Measurements from ENCODE around the gene RCAN1. TPM values are rescaled to one million over a fixed set of nuclear protein-coding genes. Genes with fewer than 3 reads are reported as not detected.

Gene RCAN1
- total RNA-seq, 6 donors from 2014 or later = 24.7 to 36.2 (median 29.4) TPM

DNA sequence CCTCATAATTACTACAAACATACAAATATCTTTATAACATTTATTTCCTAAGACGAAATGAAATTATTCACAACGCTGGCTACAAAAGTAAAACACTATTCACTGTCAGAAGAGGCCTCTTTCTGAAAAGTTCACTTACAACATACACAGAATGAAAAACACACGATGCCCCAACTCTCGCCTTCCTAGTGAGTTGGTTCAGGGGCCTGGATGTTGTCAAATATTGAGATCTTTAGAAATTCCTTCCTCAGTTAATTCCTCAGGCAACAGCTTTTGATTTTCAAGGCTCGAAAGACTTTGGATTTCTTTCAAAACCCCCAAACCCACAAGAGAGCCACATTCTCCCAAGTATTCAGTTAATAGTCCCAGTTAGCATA, 88.7 kb downstream of the RCAN1 start:
- no peak for TF ChIP-seq EP300 (IDR thresholded peaks at IDR 0.05)
- H3K27ac ChIP-seq = peak overlapping the region; percentile 86 to 95 (median 90)
- DNase-seq (no peak), ATAC-seq (ENCODE audit: low FRiP score in 2 of 2) (no peak)
- WGBS, 2 donors = 23 to 24% methylated on average over 5 of the region's 5 CpGs
- peaks cover 0 to 5% (median 3%) of the 10 kb centered on the region in 4 donors for H3K36me3 ChIP-seq
- H3K9me3 ChIP-seq = no peaks in the 10 kb centered on the region
- H3K4me1 ChIP-seq = peaks cover 44 to 56% (median 52%) of the 10 kb centered on the region in 4 donors
- H3K27me3 ChIP-seq = no peaks in the 10 kb centered on the region
- H3K4me3 ChIP-seq = peak overlapping the region; percentile 35 to 45 (median 41)

DNA sequence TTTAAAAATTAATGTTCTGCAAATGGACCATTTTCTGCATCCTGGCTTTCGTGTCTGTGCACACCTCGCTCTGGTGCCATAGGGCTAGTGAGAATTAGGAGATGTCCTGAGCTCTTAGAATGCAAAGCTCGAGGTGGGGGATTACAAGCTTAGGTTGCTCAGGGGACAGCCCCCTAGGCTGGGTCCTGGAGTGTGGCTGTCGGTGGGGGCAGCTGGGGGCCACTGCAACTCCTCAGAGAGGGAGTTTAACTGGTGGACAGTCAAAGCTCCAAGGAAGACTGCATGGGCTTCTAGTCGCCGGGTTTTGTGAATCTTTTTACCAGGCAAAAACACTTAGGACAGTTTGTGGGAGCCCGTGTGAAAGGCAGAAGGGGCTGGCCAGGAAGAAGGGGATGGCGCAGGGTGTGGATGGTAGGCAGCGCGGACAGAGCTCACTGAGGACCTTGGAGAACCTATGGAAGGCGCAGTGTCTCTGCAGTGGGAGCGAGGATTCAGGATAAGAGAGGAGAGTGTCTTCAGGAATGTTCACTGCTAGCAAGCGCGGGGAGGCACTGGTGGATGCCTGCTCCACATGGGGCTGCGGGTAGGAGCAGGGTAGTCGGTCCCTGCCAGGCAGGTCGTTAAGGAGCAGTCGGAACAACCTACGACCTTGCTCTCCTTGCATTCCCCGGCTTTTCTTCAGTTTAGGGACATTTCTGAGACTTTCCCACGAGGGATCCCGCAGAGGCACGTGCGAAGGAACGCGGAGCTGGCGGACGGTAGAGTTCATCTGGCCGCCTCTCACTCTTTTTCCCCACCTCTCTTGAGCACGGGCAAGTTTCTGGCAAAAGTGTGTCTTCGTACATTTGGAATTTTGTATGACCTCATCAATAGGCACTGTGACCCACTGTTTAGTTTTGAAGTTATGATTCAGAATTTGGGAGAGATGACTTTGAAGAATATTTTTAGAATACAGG, 90.0 kb downstream of the RCAN1 start:
- Histone ChIP-seq H3K9me3 (no peaks in the 10 kb centered on the region), H3K36me3 (peaks cover 0 to 16% (median 12%) of the 10 kb centered on the region in 4 donors), H3K27ac (peak overlapping the region; percentile 86 to 95 (median 90)), H3K4me1 (peaks cover 47 to 69% (median 60%) of the 10 kb centered on the region in 4 donors), H3K27me3 (no peaks in the 10 kb centered on the region), H3K4me3 (peak overlapping the region in 3 of 4 donors; percentile 35 to 45 (median 44))
- ATAC-seq (ENCODE audit: low FRiP score in 2 of 2) (peak; percentile 3 to 39), DNase-seq (no peak)
- TF ChIP-seq POLR2A (IDR thresholded peaks at IDR 0.05) = no peak
- WGBS, 2 donors = 44 to 49% methylated on average over 31 of the region's 31 CpGs

DNA sequence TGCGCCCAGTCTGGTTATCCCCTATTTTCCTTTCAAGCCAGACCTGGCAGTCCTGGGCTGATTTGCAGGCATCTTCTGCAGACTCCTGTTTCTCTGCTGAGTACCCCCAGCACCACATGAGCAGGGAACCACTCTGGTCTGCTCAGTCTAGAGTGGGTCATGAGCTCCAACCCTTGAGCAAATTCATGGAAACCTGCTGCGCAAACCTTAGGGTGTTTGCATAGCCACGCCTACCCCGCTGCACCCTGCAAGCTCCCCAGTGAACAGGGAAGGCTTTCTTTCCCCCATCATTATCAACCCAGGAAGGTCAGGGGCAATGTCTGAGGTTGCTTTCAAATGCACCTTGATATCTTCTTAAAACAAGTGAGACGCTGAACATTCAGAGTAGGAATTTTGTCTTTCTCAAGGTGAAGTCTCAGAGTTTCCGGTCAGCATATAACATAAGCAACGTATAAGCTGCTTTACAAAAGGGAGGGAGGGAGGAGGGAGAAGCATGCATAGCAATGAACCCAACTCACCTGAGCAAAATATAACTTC, 91.8 kb downstream of the RCAN1 start:
- 68 to 82% methylated on average over 6 to 7 of the region's 7 CpGs for WGBS, 2 donors
- Histone ChIP-seq H3K4me1 (peaks cover 45 to 70% (median 63%) of the 10 kb centered on the region in 4 donors), H3K27ac (peak overlapping the region; percentile 6 to 77 (median 58))

DNA sequence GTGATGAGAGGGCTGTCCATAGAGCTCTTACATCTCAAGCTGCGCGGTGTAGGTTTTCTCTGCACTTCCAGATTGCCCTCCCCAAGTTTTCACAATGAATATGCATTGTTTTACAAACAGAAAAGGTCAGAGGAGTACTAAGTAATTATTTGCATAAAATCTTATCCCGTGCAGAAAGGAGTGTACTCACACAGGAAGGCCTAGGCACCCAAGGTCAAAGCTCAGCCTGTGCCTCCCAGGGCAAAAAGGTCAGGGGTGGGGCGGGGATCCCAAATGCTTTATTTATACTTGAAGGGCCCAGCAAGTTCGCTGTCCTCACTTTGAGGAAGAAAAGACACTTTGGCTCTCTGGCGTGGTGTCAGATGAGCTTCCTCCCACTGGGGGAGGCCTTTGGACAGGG, 92.6 kb downstream of the RCAN1 start:
- 60 to 66% methylated on average over 6 of the region's 6 CpGs for WGBS, 2 donors
- H3K4me1 ChIP-seq = peaks cover 37 to 72% (median 56%) of the 10 kb centered on the region in 4 donors
- ATAC-seq (ENCODE audit: low FRiP score in 2 of 2) (no peak), DNase-seq (no peak)
- H3K27me3 ChIP-seq = no peaks in the 10 kb centered on the region
- peak overlapping the region; percentile 6 to 77 (median 58) for H3K27ac ChIP-seq
- no peak for TF ChIP-seq POLR2AphosphoS5 (IDR thresholded peaks at IDR 0.05)
- no peak for TF ChIP-seq POLR2A (IDR thresholded peaks at IDR 0.05)
- no peak for TF ChIP-seq EP300 (IDR thresholded peaks at IDR 0.05)
- TF ChIP-seq, protein P1, sequence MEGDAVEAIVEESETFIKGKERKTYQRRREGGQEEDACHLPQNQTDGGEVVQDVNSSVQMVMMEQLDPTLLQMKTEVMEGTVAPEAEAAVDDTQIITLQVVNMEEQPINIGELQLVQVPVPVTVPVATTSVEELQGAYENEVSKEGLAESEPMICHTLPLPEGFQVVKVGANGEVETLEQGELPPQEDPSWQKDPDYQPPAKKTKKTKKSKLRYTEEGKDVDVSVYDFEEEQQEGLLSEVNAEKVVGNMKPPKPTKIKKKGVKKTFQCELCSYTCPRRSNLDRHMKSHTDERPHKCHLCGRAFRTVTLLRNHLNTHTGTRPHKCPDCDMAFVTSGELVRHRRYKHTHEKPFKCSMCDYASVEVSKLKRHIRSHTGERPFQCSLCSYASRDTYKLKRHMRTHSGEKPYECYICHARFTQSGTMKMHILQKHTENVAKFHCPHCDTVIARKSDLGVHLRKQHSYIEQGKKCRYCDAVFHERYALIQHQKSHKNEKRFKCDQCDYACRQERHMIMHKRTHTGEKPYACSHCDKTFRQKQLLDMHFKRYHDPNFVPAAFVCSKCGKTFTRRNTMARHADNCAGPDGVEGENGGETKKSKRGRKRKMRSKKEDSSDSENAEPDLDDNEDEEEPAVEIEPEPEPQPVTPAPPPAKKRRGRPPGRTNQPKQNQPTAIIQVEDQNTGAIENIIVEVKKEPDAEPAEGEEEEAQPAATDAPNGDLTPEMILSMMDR (IDR thresholded peaks at IDR 0.05) = no peak
- no peaks in the 10 kb centered on the region for H3K9me3 ChIP-seq
- no peak overlapping the region for H3K4me3 ChIP-seq
- H3K36me3 ChIP-seq = peaks cover 0 to 37% (median 19%) of the 10 kb centered on the region in 4 donors

More for the DNA sequence above, 91.8 kb downstream of the RCAN1 start:
- Histone ChIP-seq H3K4me3 (no peak overlapping the region), H3K9me3 (no peaks in the 10 kb centered on the region), H3K27me3 (no peaks in the 10 kb centered on the region), H3K36me3 (peaks cover 0 to 30% (median 15%) of the 10 kb centered on the region in 4 donors)
- no peak for ATAC-seq (ENCODE audit: low FRiP score in 2 of 2)
- TF ChIP-seq POLR2AphosphoS5 (IDR thresholded peaks at IDR 0.05) (no peak), POLR2A (IDR thresholded peaks at IDR 0.05) (no peak), EP300 (IDR thresholded peaks at IDR 0.05) (no peak)
- TF ChIP-seq, protein P1 (IDR thresholded peaks at IDR 0.05) = no peak
- no peak for DNase-seq

DNA sequence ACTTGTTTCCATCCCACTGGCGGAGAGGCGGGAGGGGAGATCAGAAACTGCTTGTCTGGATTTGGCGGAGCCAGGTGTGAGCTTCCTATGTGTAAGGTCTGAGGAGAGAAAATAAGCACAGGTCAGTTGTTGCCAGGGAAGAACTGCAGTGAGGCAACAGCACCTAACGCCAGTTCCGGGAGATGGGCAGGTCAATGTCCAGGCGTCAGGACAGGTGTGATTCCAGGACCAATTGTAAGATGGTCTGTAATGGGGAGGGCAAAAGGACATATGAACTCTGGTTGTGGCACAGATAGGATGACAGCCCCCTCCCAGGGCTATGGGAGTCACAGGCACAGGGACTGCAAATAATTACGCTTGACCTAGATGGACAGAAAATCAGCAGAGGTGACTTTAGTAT, 93.4 kb downstream of the RCAN1 start:
- peak overlapping the region in 3 of 4 donors; percentile 28 to 77 (median 64) for H3K27ac ChIP-seq
- H3K4me3 ChIP-seq = no peak overlapping the region
- ATAC-seq (ENCODE audit: low FRiP score in 2 of 2) (no peak), DNase-seq (no peak)
- H3K36me3 ChIP-seq = peaks cover 0 to 45% (median 19%) of the 10 kb centered on the region in 4 donors
- TF ChIP-seq, protein P1 (IDR thresholded peaks at IDR 0.05) = no peak
- TF ChIP-seq EP300 (IDR thresholded peaks at IDR 0.05) (no peak), POLR2AphosphoS5 (IDR thresholded peaks at IDR 0.05) (no peak), POLR2A (IDR thresholded peaks at IDR 0.05) (no peak)
- H3K4me1 ChIP-seq = peaks cover 34 to 69% (median 53%) of the 10 kb centered on the region in 4 donors
- H3K27me3 ChIP-seq = no peaks in the 10 kb centered on the region
- H3K9me3 ChIP-seq = no peaks in the 10 kb centered on the region
- 90 to 96% methylated on average over 7 of the region's 7 CpGs for WGBS, 2 donors
